CD14-positive monocyte (primary cell): Measurements from ENCODE around the gene RNF169. TPM values are rescaled to one million over a fixed set of nuclear protein-coding genes. Genes with fewer than 3 reads are reported as not detected.

Source experiments
- DNase-seq, 3 donors: peaks; one replicate each; pipeline ENCODE4 v3.0.0-alpha.2; 2011 to 2022
- H2AFZ ChIP-seq: 2 replicates; pipeline ENCODE4 v1.6.0; 2012; ENCODE audit warnings: mild to moderate bottlenecking, low read depth, low read length, inconsistent platforms; ENCODE audit not compliant: insufficient read depth, poor library complexity, severe bottlenecking
- H3K27ac ChIP-seq, 2 donors: 1 replicate in 1 of 2; 2 replicates in 1 of 2; pipeline ENCODE4 v1.5.1; 2012 to 2013; ENCODE audit warnings: low read length in 2 of 2, control low read depth in 1 of 2, inconsistent platforms in 1 of 2, low read depth in 1 of 2, mild to moderate bottlenecking in 1 of 2
- H3K27me3 ChIP-seq, 2 donors: one replicate each; pipeline versions ENCODE4 v1.6.0 to v1.6.1; 2011 to 2013; ENCODE audit warnings: low read length in 2 of 2; ENCODE audit not compliant: control insufficient read depth in 2 of 2, insufficient read depth in 2 of 2
- H3K36me3 ChIP-seq, 2 donors: replicated peaks in 1 of 2; 1 replicate in 1 of 2; 2 replicates in 1 of 2; pipeline versions ENCODE4 v1.5.1 to v1.6.1; 2012 to 2013; ENCODE audit warnings: low read length in 2 of 2, control low read depth in 1 of 2, inconsistent platforms in 1 of 2, mild to moderate bottlenecking in 1 of 2; ENCODE audit not compliant: insufficient read depth in 2 of 2, control insufficient read depth in 1 of 2
- H3K4me1 ChIP-seq, 2 donors: 1 replicate in 1 of 2; 2 replicates in 1 of 2; pipeline versions ENCODE4 v1.5.1 to v1.6.1; 2012 to 2013; ENCODE audit warnings: low read length in 2 of 2, control low read depth in 1 of 2, inconsistent platforms in 1 of 2, mild to moderate bottlenecking in 1 of 2, moderate library complexity in 1 of 2; ENCODE audit not compliant: insufficient read depth in 2 of 2, control insufficient read depth in 1 of 2
- H3K4me2 ChIP-seq: replicated peaks from 2 replicates; pipeline ENCODE3; 2012; ENCODE audit warnings: low read length, moderate library complexity, mild to moderate bottlenecking; ENCODE audit not compliant: poor library complexity, severe bottlenecking; ENCODE audit errors: extremely low read depth
- H3K4me3 ChIP-seq, 3 experiments: fragments of 200-600 bp in 1 of 3; sonication (generic) in 1 of 3; replicated peaks in 1 of 3; 1 replicate in 2 of 3; 2 replicates in 1 of 3; pipeline ENCODE4 v1.5.1; 2011 to 2013; ENCODE audit warnings: low read length in 3 of 3, mild to moderate bottlenecking in 3 of 3, control low read depth in 2 of 3, low read depth in 2 of 3, inconsistent platforms in 1 of 3, moderate library complexity in 1 of 3
- H3K79me2 ChIP-seq: 2 replicates; pipeline ENCODE4 v1.6.0; 2012; ENCODE audit warnings: mild to moderate bottlenecking, control low read depth, inconsistent platforms, low read length, moderate library complexity; ENCODE audit not compliant: insufficient read depth
- H3K9ac ChIP-seq: 2 replicates; pipeline ENCODE4 v1.6.0; 2017; ENCODE audit warnings: low read length, mild to moderate bottlenecking; ENCODE audit not compliant: insufficient read depth, poor library complexity, severe bottlenecking
- H3K9me3 ChIP-seq, 2 donors: replicated peaks in 1 of 2; 1 replicate in 1 of 2; 2 replicates in 1 of 2; pipeline versions ENCODE4 v1.5.1 to v1.6.1; 2012 to 2013; ENCODE audit warnings: low read length in 2 of 2, control low read depth in 1 of 2; ENCODE audit not compliant: control insufficient read depth in 1 of 2, insufficient read depth in 1 of 2
- H4K20me1 ChIP-seq: 2 replicates; pipeline ENCODE4 v1.6.0; 2012; ENCODE audit warnings: mild to moderate bottlenecking, low read length, control low read depth, moderate library complexity; ENCODE audit not compliant: insufficient read depth
- H3K27ac Mint-ChIP-seq, 7 donors: one replicate each; pipeline ENCODE4 v1.8.0; 2020; ENCODE audit warnings: mild to moderate bottlenecking in 7 of 7, mixed read lengths in 7 of 7, moderate library complexity in 6 of 7, inconsistent platforms in 2 of 7
- H3K27me3 Mint-ChIP-seq, 3 donors: one replicate each; pipeline ENCODE4 v1.8.0; 2021 to 2022; ENCODE audit warnings: low read depth in 3 of 3, mild to moderate bottlenecking in 3 of 3, mixed read lengths in 3 of 3, moderate library complexity in 3 of 3, inconsistent platforms in 1 of 3
- H3K36me3 Mint-ChIP-seq, 2 donors: one replicate each; pipeline ENCODE4 v1.8.0; 2020; ENCODE audit warnings: mixed read lengths in 2 of 2, inconsistent platforms in 1 of 2, mild to moderate bottlenecking in 1 of 2
- H3K4me1 Mint-ChIP-seq: one replicate; pipeline ENCODE4 v1.8.0; 2020; ENCODE audit warnings: mild to moderate bottlenecking, mixed read lengths
- H3K4me3 Mint-ChIP-seq, 2 donors: one replicate each; pipeline ENCODE4 v1.8.0; 2020; ENCODE audit warnings: mild to moderate bottlenecking in 2 of 2, mixed read lengths in 2 of 2, moderate library complexity in 1 of 2
- H3K9me3 Mint-ChIP-seq, 7 donors: one replicate each; pipeline ENCODE4 v1.8.0; 2020 to 2022; ENCODE audit warnings: mixed read lengths in 7 of 7, mild to moderate bottlenecking in 6 of 7, moderate library complexity in 6 of 7, inconsistent platforms in 2 of 7
- CTCF ChIP-seq: fragments of 200-600 bp; IDR thresholded peaks from one replicate; pipeline ENCODE4 v1.8.0; 2022; ENCODE audit warnings: antibody characterized with exemption, mild to moderate bottlenecking
- WGBS: methylation state at CpG from one replicate; pipeline ENCODE4 v1.1.5; 2013; ENCODE audit warnings: missing lambda C conversion rate; ENCODE audit not compliant: insufficient coverage; 5-methylcytosine and 5-hydroxymethylcytosine counted together
- intact Hi-C, 2 donors: fragments of 100-400 bp; cut with micrococcal nuclease; formaldehyde crosslinking; loops; one replicate each; pipeline versions ENCODE4 v1.15.0 to v1.15.1; 2023
- polyA plus RNA-seq, 3 donors: library from polyadenylated mRNA; depleted of rRNA in 1 of 3; unstranded in 2 of 3; stranded (reverse) in 1 of 3; fragments of 300-500 nt in 2 of 3; fragments of >200 nt in 1 of 3; fragmentation: Illumina TruSeq in 2 of 3; gene quantifications; 1 replicate in 2 of 3; 2 replicates in 1 of 3; pipeline ENCODE4 v1.2.3, GENCODE V29; 2012 to 2021
- small RNA-seq: library from RNA; depleted of rRNA; stranded (forward); fragments of <200 nt; gene quantifications from one replicate; pipeline ENCODE3, GENCODE V24; 2012; ENCODE audit warnings: low read depth; ENCODE audit not compliant: insufficient read length

The RNF169 gene
- polyA plus RNA-seq, 3 donors: 1.4 to 16.2 (median 2.0) TPM

GRCh38 chr11:74877132-74877531, 128.5 kb downstream of the RNF169 start:
- no CpG with 5 or more reads among the region's 1 CpG for WGBS
- Histone ChIP-seq H3K27me3 (no peaks in the 10 kb centered on the region), H3K36me3 (peaks cover 6 to 47% of the 10 kb centered on the region in 2 donors), H3K79me2 (no peaks in the 10 kb centered on the region), H4K20me1 (no peaks in the 10 kb centered on the region), H2AFZ (no peak overlapping the region), H3K4me3 (no peak overlapping the region), H3K9ac (no peak overlapping the region), H3K9me3 (peaks cover 14 to 40% of the 10 kb centered on the region in 2 donors), H3K4me1 (no peaks in the 10 kb centered on the region), H3K4me2 (no peak overlapping the region), H3K27ac (no peak overlapping the region)
- Mint-ChIP-seq H3K9me3 (peaks cover 19 to 41% (median 35%) of the 10 kb centered on the region in 7 donors), H3K36me3 (peaks cover 41 to 50% of the 10 kb centered on the region in 2 donors), H3K4me1 (no peaks in the 10 kb centered on the region), H3K27me3 (peaks cover 0 to 2% (median 0%) of the 10 kb centered on the region in 3 donors), H3K27ac (no peak overlapping the region), H3K4me3 (no peak overlapping the region)
- no peak for DNase-seq
- peak; percentile 75 for TF ChIP-seq CTCF
- intact Hi-C loops: no loop called here

Small RNA genes lying within 50 kb of the gene (small RNA-seq; reads per million reads assigned to genes)
- not detected for gene MIR4696
- gene RN7SL239P: not detected

Other genes with a start within 250 kb of the RNF169 start
- gene POLD3, start 156.3 kb upstream of the RNF169 start, polyA plus RNA-seq: 10 to 100 TPM; 11.3 to 29.9 (median 26.2) TPM
- not detected for gene CHRDL2, start 17.4 kb upstream of the RNF169 start, polyA plus RNA-seq
- gene XRRA1, start 200.2 kb downstream of the RNF169 start, polyA plus RNA-seq: 1 to 10 TPM; 1.2 to 3.6 (median 3.5) TPM
- 100 to 1,000 TPM in 2 of 3 donors, 10 to 100 TPM in 1; 12.4 to 185 (median 150) TPM for gene SPCS2, start 200.4 kb downstream of the RNF169 start, polyA plus RNA-seq
- 10 to 100 TPM in 1 of 3 donors, 1 to 10 TPM in 2; 2.3 to 25.1 (median 3.9) TPM for gene NEU3, start 240.1 kb downstream of the RNF169 start, polyA plus RNA-seq